Left lung (tissue), 10 donors: Measurements from ENCODE around the gene MAL. TPM values are rescaled to one million over a fixed set of nuclear protein-coding genes. Genes with fewer than 3 reads are reported as not detected.

Source experiments
- ATAC-seq: fragments of 200-7000 bp; cut with Tn5 transposase; one replicate; pipeline ENCODE4 v1.9.1; 2020; ENCODE audit warnings: moderate library complexity
- DNase-seq, 4 donors: peaks; one replicate each; pipeline ENCODE4 v3.0.0-alpha.2; 2013 to 2020
- H3K27ac ChIP-seq, 2 donors: fragments of 200-600 bp; sonication (generic) in 1 of 2; one replicate each; pipeline versions ENCODE4 v1.5.0 to v1.8.0; 2020 to 2021
- H3K27me3 ChIP-seq, 2 donors: fragments of 200-600 bp; sonication (generic) in 1 of 2; one replicate each; pipeline versions ENCODE4 v1.5.0 to v1.8.0; 2020 to 2021
- H3K36me3 ChIP-seq, 2 donors: fragments of 200-600 bp; sonication (generic) in 1 of 2; one replicate each; pipeline versions ENCODE4 v1.5.0 to v1.8.0; 2020 to 2021
- H3K4me1 ChIP-seq, 2 donors: fragments of 200-600 bp; one replicate each; pipeline ENCODE4 v1.8.0; 2021
- H3K4me3 ChIP-seq, 2 donors: fragments of 200-600 bp; sonication (generic) in 1 of 2; one replicate each; pipeline versions ENCODE4 v1.5.0 to v1.8.0; 2020 to 2021; ENCODE audit warnings: mild to moderate bottlenecking in 1 of 2
- H3K9me3 ChIP-seq, 2 donors: fragments of 200-600 bp; sonication (generic) in 1 of 2; one replicate each; pipeline versions ENCODE4 v1.5.0 to v1.8.0; 2020 to 2021
- CTCF ChIP-seq, 2 donors: fragments of 200-600 bp; sonication (generic) in 1 of 2; IDR thresholded peaks; one replicate each; pipeline versions ENCODE4 v1.5.0 to v1.8.0; 2021; ENCODE audit warnings: antibody characterized with exemption in 2 of 2
- intact Hi-C, 2 donors: fragments of 100-400 bp; cut with DNase I; formaldehyde crosslinking; loops; one replicate each; pipeline versions ENCODE4 v1.11.2 to v1.14.2; 2022
- polyA plus RNA-seq, 6 donors: library from polyadenylated mRNA; unstranded; fragments of 120-200 nt; gene quantifications; one replicate each; pipeline ENCODE4 v1.2.1, GENCODE V29; 2013; ENCODE audit not compliant: insufficient read length in 6 of 6
- total RNA-seq, 2 donors: library from RNA; stranded (reverse); fragmentation: NEBNext Ultra II Directional; extraction: Animal tissue kit (Norgen Biotek cat#: 25700); gene quantifications; one replicate each; pipeline ENCODE4 v1.2.1, GENCODE V29; 2021
- donor health status: DM: no; HTN: yes; CAD: no.
- donor health status: DM: no; HTN: no; CAD: no.

The MAL gene
- total and polyA plus RNA-seq, 8 donors: 0.76 to 13.6 (median 1.8) TPM

GRCh38 chr2:95077530-95077825, 52.0 kb downstream of the MAL start:
- ATAC-seq: peak; percentile 9
- intact Hi-C loops: loop anchor here in 1 of 2 donors (5.0 kb wide), 1 partner anchor 55 kb away; no protein-coding TSS in a partner anchor
- H3K27me3 ChIP-seq: peaks cover 0 to 49% of the 10 kb centered on the region in 2 donors

GRCh38 chr2:95077861-95078603, 52.5 kb downstream of the MAL start:
- intact Hi-C loops: loop anchor here in 1 of 2 donors (5.0 kb wide), 1 partner anchor 56 kb away; no protein-coding TSS in a partner anchor
- ATAC-seq (peak; percentile 69), DNase-seq (peak in 1 of 4 donors; percentile 29)
- Histone ChIP-seq H3K4me3 (no peak overlapping the region), H3K27me3 (peaks cover 0 to 49% of the 10 kb centered on the region in 2 donors), H3K36me3 (no peaks in the 10 kb centered on the region), H3K4me1 (peaks cover 5 to 25% of the 10 kb centered on the region in 2 donors), H3K27ac (no peak overlapping the region), H3K9me3 (no peaks in the 10 kb centered on the region)
- no peak for TF ChIP-seq CTCF (IDR thresholded peaks at IDR 0.05)

More at GRCh38 chr2:95077530-95077825, 52.0 kb downstream of the MAL start:
- H3K4me3 ChIP-seq: no peak overlapping the region
- no peaks in the 10 kb centered on the region for H3K9me3 ChIP-seq
- peaks cover 5 to 25% of the 10 kb centered on the region in 2 donors for H3K4me1 ChIP-seq
- no peak for TF ChIP-seq CTCF (IDR thresholded peaks at IDR 0.05)
- no peak for DNase-seq
- no peak overlapping the region for H3K27ac ChIP-seq
- H3K36me3 ChIP-seq: no peaks in the 10 kb centered on the region

GRCh38 chr2:95079199-95079683, 53.7 kb downstream of the MAL start:
- peak; percentile 10 for ATAC-seq
- intact Hi-C loops: loop anchor here in 1 of 2 donors (5.0 kb wide), 1 partner anchor 57 kb away; no protein-coding TSS in a partner anchor
- peaks cover 5 to 21% of the 10 kb centered on the region in 2 donors for H3K4me1 ChIP-seq

GRCh38 chr2:95082477-95082876, 57.0 kb downstream of the MAL start:
- Histone ChIP-seq H3K4me3 (no peak overlapping the region), H3K4me1 (peaks cover 2 to 5% of the 10 kb centered on the region in 2 donors), H3K27me3 (peaks cover 0 to 6% of the 10 kb centered on the region in 2 donors), H3K27ac (no peak overlapping the region), H3K9me3 (no peaks in the 10 kb centered on the region), H3K36me3 (peaks cover 0 to 28% of the 10 kb centered on the region in 2 donors)
- TF ChIP-seq CTCF (IDR thresholded peaks at IDR 0.05): no peak
- DNase-seq (no peak), ATAC-seq (no peak)
- intact Hi-C loops: no loop called here

More at GRCh38 chr2:95079199-95079683, 53.7 kb downstream of the MAL start:
- H3K27me3 ChIP-seq: peaks cover 0 to 39% of the 10 kb centered on the region in 2 donors
- DNase-seq: no peak
- H3K4me3 ChIP-seq: no peak overlapping the region
- no peaks in the 10 kb centered on the region for H3K36me3 ChIP-seq
- H3K27ac ChIP-seq: no peak overlapping the region
- H3K9me3 ChIP-seq: no peaks in the 10 kb centered on the region
- TF ChIP-seq CTCF (IDR thresholded peaks at IDR 0.05): no peak

- Histone ChIP-seq H3K27me3 (no peaks in the 10 kb centered on the region), H3K4me1 (no peaks in the 10 kb centered on the region), H3K27ac (no peak overlapping the region), H3K9me3 (no peaks in the 10 kb centered on the region), H3K4me3 (no peak overlapping the region), H3K36me3 (peaks cover 0 to 60% of the 10 kb centered on the region in 2 donors)
- no peak for DNase-seq
- intact Hi-C loops: no loop called here
- ATAC-seq: no peak
- no peak for TF ChIP-seq CTCF (IDR thresholded peaks at IDR 0.05)
These were observed 60.5 kb downstream of the MAL start for GRCh38 chr2:95086017-95086416.
